ENCODE results near the gene ZNF614. TPM values are rescaled to one million over a fixed set of nuclear protein-coding genes. Genes with fewer than 3 reads are reported as not detected.

ZNF614 gene
- total and polyA plus RNA-seq, 2 of the 13 experiments (the other 11 are each of a cell fraction or from before 2014, with no cell fraction given): 13.0 to 22.8 TPM

DNA sequence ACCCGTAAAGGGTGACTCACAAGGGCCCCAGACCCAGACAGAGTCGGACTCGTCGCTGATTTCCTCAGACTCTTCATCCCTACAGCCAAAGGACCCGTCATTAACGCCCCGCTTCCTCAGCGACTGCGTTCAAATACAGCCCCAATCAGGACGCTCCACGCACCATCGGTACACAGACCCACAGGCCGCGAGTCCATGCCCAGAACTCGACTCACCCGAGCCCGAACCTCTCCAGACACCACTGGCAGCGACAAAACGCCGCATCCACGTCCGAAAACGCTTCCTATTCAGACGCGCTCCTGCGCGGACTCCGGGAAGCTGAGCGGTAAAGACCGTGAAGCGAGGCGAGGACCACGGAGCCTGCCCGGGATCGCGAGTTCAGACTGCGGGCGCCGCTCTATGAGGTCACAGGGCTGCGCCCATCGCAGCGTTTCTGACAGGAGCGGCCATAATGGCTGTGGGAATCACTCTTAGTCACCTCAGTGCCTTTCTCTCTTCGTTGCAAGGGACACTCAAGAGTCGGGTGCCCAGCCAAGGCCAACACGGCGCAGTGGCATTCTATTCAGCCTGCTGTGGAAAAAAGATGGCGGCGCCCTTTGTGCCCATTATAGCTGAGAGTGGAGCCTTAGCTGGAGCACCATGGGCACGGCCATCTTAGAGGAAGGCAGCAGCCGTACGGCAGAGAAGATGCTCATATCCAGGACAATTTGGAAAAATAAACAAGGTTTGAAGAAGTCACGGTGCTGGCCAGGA is at the start of gene ZNF614 (continued):
- TF ChIP-seq, protein P1, sequence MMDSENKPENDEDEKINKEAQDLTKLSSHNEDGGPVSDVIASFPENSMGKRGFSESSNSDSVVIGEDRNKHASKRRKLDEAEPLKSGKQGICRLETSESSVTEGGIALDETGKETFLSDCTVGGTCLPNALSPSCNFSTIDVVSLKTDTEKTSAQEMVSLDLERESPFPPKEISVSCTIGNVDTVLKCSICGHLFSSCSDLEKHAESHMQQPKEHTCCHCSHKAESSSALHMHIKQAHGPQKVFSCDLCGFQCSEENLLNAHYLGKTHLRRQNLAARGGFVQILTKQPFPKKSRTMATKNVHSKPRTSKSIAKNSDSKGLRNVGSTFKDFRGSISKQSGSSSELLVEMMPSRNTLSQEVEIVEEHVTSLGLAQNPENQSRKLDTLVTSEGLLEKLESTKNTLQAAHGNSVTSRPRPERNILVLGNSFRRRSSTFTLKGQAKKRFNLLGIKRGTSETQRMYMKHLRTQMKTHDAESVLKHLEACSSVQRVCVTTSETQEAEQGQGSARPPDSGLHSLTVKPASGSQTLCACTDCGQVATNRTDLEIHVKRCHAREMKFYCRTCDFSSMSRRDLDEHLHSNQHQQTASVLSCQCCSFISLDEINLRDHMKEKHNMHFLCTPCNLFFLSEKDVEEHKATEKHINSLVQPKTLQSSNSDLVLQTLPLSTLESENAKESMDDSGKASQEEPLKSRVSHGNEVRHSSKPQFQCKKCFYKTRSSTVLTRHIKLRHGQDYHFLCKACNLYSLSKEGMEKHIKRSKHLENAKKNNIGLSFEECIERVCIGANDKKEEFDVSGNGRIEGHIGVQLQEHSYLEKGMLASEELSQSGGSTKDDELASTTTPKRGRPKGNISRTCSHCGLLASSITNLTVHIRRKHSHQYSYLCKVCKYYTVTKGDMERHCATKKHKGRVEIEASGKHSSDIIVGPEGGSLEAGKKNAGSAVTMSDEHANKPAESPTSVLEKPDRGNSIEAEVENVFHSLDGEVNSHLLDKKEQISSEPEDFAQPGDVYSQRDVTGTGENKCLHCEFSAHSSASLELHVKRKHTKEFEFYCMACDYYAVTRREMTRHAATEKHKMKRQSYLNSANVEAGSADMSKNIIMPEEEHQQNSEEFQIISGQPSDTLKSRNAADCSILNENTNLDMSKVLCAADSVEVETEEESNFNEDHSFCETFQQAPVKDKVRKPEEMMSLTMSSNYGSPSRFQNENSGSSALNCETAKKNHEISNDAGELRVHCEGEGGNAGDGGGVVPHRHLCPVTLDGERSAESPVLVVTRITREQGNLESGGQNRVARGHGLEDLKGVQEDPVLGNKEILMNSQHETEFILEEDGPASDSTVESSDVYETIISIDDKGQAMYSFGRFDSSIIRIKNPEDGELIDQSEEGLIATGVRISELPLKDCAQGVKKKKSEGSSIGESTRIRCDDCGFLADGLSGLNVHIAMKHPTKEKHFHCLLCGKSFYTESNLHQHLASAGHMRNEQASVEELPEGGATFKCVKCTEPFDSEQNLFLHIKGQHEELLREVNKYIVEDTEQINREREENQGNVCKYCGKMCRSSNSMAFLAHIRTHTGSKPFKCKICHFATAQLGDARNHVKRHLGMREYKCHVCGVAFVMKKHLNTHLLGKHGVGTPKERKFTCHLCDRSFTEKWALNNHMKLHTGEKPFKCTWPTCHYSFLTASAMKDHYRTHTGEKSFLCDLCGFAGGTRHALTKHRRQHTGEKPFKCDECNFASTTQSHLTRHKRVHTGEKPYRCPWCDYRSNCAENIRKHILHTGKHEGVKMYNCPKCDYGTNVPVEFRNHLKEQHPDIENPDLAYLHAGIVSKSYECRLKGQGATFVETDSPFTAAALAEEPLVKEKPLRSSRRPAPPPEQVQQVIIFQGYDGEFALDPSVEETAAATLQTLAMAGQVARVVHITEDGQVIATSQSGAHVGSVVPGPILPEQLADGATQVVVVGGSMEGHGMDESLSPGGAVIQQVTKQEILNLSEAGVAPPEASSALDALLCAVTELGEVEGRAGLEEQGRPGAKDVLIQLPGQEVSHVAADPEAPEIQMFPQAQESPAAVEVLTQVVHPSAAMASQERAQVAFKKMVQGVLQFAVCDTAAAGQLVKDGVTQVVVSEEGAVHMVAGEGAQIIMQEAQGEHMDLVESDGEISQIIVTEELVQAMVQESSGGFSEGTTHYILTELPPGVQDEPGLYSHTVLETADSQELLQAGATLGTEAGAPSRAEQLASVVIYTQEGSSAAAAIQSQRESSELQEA (CRISPR knock-in tag; IDR thresholded peaks at IDR 0.05; ENCODE audit: not compliant biosample characterization): peak; percentile 21
- TF ChIP-seq ZNF44 (CRISPR knock-in tag; IDR thresholded peaks at IDR 0.05) (0 out of 2 replicates have a peak, but pooled peaks have one; percentile 46), KDM3A (CRISPR knock-in tag; IDR thresholded peaks at IDR 0.05; ENCODE audit: low read depth) (peak; percentile 53; the same call in 1 of the 2 replicates), TFDP1 (CRISPR knock-in tag; IDR thresholded peaks at IDR 0.05; ENCODE audit: borderline replicate concordance) (no peak; the same call in 1 of the 2 replicates), TOPORS (CRISPR knock-in tag; IDR thresholded peaks at IDR 0.05) (peak; percentile 66; the same call in 1 of the 2 replicates), EEA1 (CRISPR knock-in tag; IDR thresholded peaks at IDR 0.05; ENCODE audit: borderline replicate concordance) (no peak), FOXA3 (CRISPR knock-in tag; IDR thresholded peaks at IDR 0.05) (0 out of 2 replicates have a peak, but pooled peaks have one; percentile 6), ZNF839 (CRISPR knock-in tag; IDR thresholded peaks at IDR 0.05; ENCODE audit: borderline replicate concordance) (no peak), RFX1 (IDR thresholded peaks at IDR 0.05) (no peak), ZNF10 (CRISPR knock-in tag; IDR thresholded peaks at IDR 0.05; ENCODE audit: borderline replicate concordance, low read depth) (no peak), MTF2 (CRISPR knock-in tag; IDR thresholded peaks at IDR 0.05; ENCODE audit: borderline replicate concordance) (peak; percentile 69; the same call in 1 of the 2 replicates), ZFP41 (CRISPR knock-in tag; IDR thresholded peaks at IDR 0.05; ENCODE audit: borderline replicate concordance) (no peak), KAT2B (IDR thresholded peaks at IDR 0.05; ENCODE audit: borderline replicate concordance, low read depth, low read length) (no peak), ZNF160 (CRISPR knock-in tag; IDR thresholded peaks at IDR 0.05) (0 out of 2 replicates have a peak, but pooled peaks have one; percentile 39), TP53 (CRISPR knock-in tag; conservative IDR thresholded peaks at IDR 0.05) (0 out of 2 replicates have a peak, but pooled peaks have one; percentile 34)
- TF ChIP-seq, protein P2, sequence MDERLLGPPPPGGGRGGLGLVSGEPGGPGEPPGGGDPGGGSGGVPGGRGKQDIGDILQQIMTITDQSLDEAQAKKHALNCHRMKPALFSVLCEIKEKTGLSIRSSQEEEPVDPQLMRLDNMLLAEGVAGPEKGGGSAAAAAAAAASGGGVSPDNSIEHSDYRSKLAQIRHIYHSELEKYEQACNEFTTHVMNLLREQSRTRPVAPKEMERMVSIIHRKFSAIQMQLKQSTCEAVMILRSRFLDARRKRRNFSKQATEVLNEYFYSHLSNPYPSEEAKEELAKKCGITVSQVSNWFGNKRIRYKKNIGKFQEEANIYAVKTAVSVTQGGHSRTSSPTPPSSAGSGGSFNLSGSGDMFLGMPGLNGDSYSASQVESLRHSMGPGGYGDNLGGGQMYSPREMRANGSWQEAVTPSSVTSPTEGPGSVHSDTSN (CRISPR knock-in tag; IDR thresholded peaks at IDR 0.05): no peak

All from HepG2 (cell line).